Embryonic facial prominence (tissue), 1 donor: ENCODE data around the gene MECR.
"Not testable (repeated sequence)": the region's sequence is repeated elsewhere in the genome, so short reads cannot be mapped to it uniquely, and the experiment has no call there.

ENCODE experiments used
- DNase-seq: peaks from one replicate; pipeline ENCODE4 v3.0.0-alpha.2; 2016; ENCODE audit errors: extremely low spot score

MECR gene

DNA sequence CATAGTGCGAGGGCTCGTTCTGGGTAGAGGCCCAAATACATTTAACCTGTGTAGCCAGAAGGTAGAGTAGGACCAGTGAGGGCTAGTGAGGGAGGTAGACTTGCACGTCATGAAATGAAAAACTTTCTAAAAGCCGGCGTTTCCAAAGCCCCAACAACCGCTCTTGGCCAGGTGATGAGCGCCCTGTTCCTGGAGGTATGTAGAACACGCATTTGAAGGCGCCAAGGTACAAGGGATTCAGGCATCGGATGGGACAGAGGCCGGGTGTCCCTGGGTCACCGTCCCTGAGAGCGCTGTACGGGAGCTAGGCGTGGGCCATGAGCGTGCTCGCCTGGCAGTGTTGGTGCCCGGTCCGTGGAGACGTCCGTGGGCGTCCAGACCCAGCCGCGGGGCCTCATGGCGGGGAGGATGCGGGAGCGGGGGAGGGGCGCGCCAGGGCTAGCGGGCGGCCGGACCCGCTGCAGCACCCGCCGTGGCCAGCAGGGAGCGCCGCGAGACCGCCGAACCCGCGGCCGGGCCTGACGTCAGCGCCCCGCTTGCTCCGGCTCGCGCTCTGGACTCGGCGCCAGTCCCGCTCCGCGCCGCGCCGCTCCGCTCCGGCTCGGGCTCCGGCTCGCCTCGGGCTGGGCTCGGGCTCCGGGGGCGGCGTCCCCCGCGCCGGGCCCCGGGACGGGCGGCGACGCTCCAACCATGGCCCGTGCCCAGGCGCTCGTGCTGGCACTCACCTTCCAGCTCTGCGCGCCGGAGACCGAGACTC, 5.4 kb upstream of the MECR start, which contains the start of gene PTPRU:
Gene PTPRU (plus strand): TSS at position 568 of the 757 bp plus-strand sequence. CDS start 123 bp downstream, at position 691.
- DNase-seq = peak; percentile 62

DNA sequence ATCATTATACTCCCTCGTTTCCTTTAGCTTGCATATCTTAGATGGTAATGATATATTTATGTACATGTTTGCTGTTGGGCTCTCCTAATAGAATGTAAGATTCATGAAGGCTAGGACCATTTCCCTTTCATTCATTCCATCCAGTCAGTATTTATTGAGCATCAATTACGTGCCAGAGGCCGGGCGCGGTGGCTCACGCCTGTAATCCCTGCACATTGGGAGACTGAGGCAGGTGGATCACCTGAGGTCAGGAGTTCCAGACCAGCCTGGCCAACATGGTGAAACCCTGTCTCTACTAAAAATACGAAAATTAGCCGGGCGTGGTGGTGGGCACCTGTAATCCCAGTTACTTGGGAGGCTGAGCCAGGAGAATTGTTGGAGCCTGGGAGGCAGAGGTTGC, 4.1 kb upstream of the MECR start:
- DNase-seq = not testable (repeated sequence)

DNA sequence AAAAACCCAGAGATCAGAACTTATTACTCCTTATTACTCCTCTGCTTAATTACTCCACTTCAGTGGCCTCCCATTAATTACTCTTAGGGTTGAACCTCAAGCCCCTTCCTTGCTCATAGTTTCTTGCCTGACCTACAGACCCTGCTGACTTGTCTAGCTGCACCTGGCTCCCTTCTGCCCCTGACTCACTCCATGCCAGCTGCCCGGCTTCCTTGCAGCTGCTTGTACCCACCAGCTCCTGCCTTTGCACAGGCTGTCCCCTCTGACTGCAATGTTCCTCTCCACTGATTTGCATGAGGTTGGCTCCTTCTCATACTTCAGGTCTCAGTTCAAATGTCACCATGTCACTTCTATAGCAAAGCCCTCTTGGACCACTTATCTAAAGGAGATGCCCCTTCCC, 3.7 kb upstream of the MECR start:
- no peak for DNase-seq

DNA sequence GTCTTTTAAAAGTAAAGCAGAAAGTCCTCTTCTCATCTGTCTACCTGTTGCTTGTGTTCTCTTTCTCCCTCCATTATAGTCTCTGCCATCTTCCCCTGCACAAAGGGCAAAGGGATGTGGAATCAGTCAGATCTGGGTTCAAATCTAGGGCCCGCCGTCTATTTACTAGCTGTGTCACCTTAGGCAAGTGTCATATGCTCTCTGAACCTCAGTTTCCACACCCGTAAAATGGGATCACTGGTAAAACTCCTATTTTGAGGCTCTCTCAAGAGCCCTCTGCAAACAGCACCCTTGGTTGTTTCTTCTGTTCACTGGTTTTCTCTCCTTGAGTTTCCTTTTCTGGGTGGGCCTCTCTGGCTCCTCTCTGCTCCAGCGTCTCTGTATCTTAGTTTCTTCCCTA, 3.0 kb upstream of the MECR start:
- no peak for DNase-seq

DNA sequence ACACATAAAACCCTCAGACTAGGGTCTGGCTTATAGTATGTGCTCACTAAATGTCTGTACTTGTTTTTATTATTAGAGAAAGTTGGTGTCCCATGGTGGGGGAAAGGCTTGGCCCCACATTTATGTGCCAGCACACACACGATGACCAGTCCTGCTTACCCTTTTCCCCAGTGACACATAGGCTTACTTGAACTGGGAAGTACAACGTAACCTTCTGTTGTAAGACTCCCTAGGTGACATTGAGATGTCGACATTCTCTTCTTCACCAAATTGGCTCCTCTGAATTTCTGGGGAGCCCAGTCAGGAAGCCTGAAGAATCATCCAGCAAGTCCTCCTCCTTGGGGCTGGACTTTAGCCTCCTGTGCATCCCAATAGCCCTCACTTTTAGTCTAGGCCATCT, 1.7 kb upstream of the MECR start:
- DNase-seq = no peak

DNA sequence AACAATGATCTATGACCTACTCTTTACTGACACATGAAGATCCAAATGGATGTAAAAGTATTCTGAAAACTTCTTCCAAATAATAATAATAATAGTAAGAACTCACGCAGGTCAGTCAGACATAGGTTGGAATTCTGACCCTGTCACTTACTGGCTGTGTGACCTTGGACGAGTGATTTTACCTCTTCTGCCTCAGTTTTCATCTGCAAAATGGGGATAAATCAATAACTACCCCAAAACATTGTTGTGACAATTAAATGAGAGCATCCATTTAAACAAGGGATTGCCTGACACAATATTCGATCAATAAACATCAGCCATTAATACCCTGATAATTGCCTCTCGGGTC, 556 bp downstream of the MECR start:
- DNase-seq = no peak

DNA sequence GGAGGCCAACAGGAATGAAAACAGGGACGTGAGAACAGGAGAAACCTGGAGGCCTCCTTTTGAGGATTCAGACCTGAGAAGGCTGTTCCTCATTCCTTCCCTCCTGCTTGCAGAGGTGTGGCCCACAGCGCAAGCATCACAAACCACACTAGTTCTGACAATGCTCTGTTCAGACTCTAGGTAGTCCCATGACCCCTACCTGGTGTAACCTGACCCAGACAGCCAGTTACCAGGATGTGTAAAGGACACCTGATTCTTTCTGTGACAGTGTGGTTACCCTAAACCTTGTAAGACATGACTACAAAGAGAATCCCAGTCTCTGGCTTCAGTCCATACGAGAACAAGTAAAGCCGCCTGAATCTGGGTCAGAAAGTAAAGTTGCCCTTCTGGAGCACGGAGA, 3.2 kb downstream of the MECR start:
- DNase-seq = no peak

DNA sequence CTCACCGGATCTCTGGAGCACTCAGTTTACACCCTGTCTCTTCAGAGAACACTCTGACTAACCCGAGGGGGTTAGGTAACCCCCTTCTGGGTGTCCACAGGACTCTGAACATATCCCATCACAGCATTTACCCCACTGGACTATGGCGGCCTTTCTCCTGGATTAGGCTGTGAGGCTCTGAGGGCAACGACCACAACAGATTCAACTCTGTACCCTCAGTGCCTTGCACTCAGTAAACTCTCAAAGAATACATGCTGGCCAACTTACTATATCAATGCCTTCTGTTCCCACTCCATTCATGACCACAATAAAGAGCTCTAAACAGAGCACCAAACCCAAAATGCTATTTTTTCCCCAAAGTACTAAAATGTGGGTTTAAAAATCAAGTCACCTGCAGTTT, 5.4 kb downstream of the MECR start:
- no peak for DNase-seq

DNA sequence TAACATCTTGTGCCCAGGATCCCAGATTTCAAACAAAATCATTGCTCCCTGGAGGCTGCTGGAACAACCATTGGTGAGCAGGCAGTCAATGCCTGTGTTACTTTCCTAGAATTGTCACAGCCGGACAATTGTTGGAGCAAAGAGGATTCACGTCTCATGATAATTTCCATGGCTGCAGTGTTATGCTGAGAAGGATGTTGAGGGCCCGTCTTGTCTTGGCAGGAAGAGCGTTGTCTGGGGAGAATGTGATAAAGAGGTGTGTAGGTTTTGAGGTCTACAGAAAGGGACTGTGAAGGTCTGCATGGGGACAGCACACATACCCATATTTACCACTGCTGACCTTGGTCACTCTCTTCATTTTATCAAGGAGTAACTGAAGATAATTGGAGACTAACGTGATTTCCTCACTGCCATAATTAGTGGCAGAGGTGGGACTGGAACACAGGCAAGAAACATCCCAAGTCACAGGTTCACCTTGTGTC, 6.3 kb downstream of the MECR start:
- DNase-seq = no peak

DNA sequence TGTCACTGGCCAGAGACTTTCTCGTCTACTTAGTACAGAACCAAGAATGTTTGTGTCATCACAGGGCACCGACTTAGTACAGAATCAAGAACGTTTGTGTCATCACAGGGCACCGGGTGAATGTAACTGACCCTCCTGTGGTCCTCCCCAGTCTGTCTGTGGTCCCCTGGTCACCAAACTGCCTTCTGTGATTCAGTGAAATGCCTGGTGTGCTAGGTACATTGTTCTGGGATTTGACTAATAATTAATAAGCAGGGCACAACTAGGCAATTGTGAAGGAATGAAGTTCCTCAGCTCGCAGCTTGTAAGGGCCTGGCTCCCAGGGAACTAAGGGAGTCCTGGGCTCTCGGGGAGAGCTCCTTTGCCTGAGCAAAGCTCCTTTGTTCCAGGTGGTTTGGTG, 7.2 kb downstream of the MECR start:
- no peak for DNase-seq

DNA sequence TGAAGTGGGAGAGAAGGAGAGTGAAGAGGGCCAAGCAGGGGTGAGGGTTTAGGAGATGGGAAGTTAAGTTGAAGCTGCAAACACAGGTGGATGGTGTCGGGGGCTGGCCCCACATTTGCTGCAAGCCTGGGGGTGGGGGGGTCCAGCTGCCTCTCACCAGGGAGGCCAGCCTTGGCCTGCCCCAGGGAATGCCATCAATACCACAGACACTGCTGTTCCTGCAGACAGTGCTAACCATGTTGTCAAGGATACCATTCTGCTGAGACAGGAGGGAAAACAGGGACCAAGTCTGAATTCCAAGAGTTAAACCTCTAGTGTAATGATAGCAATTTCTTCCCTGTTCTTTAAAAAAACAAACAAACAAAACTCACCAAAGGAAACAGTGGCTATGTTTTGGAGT, 8.0 kb downstream of the MECR start:
- no peak for DNase-seq

DNA sequence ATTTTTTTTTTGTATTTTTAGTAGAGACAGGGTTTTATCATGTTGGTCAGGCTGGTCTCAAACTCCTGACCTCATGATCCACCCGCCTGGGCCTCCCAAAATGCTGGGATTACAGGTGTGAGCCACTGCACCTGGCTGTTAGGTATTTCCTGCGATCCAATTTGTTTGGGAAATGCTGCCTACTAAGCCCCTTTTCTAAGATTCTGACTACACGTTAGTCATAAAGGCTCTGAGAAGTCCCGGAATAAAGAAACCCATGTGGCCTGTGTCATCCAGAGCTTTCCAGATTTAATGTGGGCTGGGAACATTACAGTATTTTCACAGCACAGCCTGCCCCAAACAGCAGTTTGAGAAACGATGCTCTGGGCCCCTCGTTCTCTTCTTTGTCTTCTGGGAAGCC, 8.5 kb downstream of the MECR start:
- DNase-seq = not testable (repeated sequence)

DNA sequence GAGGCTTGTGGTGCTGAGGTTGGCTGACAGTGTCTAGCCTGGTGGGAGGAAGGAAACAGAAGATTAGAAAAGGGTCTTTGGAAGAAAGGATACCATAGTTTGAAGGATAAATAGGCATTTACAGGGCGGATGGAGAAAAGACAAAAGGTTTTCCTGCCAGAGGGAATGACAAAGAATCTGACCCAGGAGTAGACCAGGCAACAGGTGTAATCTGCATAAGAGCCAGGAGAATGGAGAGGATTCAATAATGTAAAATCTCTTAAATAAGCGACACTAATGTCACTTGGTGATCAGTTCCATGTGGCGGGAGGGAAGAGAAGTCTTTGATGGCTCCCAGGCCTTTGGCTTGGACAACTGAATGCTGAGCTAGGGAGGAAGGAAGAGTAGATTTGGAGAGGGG, 9.4 kb downstream of the MECR start:
- no peak for DNase-seq

DNA sequence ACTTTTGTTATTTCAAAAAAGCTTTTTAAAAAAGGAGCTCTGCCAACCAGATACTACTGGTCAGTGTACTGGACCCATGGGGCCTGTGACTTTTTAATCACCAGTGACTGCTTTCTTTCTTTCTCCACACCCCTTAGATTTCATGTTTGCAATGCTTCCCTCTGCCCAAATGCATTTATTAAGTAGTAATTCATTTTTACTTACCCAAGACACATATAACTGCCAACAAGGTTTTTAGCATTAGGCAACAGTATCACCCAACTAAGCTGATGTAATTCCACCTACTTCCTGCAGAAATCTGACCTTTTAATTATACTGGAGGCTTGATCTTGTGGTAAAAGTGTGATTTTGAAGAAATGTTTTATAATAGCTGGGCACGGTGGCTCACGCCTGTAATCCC, 12.5 kb downstream of the MECR start:
- no peak for DNase-seq

DNA sequence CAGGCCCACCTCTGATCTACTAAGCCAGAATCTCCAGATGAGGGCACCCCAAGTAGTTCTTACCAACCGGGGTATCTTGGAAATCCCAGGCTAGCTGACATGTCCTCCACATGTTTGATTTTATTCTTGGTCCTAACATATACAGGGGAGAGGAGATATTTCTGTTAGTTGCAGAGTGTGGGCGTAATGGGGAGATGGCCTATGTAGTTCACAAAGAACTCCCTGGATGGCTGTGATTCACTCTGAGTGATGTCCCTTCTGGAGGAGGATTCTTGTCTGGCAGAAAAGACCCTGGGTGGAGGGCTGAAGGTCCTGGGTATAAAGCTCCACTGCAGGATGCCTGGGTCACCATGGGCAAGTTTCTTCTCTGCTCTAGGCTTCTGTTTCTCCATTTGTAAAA, 13.1 kb downstream of the MECR start:
- DNase-seq = no peak

DNA sequence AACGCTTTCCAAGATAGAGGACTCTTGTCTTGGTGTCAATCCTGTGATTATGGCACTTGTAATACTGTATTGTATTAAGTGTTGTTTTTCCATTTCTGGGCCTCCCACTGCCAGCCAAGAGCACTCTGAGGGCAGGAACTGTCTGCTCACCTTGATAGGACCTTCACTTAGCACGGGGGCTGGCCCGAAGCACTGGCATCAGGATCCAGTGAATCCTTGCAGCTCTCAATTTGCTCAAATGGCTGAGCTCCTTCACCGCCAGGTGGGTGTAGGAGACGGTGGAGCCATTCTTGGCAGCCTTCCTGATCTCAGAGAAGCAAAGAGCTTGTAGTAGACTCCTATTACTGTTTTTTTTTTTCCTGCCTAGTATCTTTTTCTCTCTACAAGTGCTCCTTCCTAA, 17.7 kb downstream of the MECR start:
- no peak for DNase-seq

DNA sequence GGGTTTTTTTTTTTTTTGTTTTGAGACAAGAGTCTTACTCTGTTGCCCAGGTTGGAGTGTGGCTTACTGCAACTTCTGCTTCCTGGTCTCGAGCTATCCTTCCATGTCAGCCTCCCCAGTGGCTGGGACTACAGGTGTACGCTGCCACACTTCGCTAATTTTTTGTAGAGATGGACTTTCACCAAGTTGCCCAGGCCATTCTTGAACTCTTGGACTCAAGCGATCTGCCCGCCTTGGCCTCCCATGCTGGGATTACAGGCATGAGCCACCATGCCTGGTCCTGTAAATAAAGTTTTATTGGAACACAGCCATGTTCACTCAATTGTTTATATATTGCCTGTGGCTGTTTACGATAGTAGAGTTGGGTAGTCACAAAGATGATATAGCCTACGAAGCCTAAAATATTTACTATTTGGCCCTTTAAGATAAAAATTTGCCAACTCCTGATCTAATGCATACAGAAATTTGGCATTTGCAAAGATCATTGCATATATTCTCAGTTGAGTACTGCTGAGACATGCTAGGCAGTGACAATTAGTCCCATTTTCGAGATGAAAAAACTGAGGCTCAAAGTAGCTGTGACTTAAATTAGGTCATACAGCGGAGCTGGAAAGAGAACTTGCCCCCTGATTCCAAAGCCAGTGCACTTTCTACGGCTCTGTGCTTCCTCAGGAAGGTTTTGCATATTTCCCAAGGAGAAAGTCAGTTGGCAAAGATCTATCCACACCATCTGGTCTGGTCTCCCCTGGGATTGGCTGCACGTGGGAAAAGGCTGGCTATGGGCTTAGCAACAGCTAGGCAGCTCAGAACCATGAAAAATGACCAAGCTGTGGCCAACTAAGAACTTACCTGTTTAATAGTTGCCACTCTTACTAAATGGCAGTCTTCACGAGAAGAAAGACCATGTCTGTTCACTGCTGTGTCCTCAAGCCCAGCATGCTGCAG, 19.4 kb downstream of the MECR start:
- no peak for DNase-seq

DNA sequence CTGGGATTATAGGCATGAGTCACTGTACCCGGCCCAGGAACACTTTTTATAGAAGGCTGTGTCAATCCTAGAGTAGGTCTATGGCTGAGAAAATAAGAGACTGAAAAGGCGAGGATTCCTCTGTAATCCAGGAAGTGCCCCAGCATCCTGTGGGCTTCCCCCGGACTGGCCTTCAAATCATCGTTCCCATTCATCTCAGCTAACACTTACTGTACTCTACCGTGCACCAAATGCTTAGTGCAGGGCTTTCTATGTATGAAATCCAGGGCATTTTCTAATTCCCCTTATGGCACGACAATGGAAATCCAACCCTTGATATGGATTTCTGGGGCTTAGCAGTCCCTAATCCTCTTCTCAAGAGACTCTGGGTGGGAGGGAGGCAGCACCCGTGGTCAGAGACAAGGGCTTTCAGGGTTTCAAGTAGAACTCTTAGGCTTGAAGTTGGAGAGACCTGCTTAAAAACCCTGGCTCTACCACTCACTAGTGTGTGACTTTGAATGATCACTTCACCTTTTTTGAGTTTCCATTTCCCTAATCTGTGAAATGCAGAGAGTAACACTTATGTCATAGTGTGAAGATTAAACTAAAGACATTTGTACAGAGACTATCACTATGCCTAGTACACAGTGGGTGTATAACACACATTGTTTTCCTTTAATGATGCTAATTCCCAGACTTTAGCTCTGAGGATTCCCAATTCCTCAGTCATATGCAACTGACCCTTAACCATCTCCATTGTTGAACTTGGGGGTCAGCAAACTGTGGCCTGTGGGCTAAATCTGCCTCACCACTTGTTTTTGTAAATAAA, 20.3 kb downstream of the MECR start:
- no peak for DNase-seq

DNA sequence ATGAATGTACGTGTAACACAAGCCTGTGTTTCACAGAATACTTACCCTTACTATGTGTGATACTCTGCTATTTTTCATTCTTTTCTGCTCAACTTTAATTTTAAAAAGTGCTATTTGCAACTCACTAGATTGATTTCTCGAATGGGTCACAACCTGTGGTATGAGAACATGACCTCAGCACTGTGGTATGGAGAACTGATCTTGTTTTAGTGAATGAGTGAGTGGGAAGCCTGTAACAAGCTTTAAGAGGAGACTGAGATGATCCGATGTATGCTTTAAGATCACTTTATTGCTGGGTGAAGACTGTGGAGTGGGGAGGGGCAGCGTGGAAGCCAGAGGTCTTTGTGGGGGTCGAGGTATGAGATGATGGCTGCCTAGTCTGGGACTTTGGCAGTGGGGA, 21.6 kb downstream of the MECR start:
- no peak for DNase-seq

DNA sequence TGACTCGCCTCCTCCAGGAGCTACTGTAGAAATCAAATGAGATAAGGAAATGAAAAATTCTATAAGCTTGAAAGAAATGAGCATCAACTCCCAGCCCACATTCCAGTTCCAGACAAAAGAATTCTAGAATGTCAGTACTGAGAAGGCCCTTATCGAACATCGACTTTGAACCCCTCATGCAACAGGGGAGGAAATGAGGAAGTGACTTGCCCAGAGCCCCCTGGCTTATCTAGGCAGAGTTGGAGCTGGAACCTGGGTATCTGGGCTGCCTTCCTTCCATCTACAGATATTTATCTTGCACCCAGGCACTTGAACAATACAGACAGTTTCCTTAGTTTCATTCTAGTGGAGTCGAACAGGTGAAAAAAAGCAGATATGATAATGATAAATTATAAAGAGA, 22.3 kb downstream of the MECR start:
- no peak for DNase-seq

DNA sequence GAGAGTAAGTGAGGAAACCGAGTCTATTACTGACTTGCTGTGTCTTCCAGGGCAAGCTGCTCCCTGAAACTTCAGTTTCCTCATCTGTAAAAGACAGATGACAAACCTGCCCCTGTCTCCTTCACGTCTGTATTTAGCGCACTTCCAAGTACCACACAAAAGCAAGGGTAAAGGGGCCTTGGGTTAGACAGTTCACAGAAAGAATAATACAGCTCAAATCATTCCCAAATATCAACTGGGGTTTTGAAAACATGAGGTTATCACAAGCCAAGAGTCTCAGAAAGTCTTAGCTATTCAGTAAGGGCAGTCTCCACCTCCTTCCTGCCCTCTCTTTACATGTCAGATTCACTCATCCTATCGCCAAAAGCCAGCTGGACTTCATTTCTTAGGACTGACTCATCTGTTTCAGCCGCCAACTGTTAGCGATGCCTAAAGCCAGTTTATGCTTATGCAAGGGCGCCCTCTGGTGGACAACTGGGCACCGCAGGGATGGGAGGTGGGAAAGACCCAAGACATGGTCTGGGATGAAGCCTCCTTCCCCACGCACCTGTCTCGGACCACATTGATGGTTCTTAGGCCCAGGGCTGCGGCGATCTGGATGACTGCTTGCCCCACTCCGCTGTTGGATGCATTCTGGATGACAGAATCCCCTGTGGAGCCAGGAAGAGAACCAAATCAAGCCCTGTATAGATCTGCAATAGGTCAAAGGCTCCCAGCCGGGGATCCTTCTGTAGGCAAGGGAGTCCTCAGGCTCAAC, 28.0 kb downstream of the MECR start:
- peak; percentile 89 for DNase-seq
